Uterus (tissue), 4 donors: Measurements from ENCODE around the gene ZC2HC1B. TPM values are rescaled to one million over a fixed set of nuclear protein-coding genes. Genes with fewer than 3 reads are reported as not detected.
A peak's percentile ranks its signal among the peaks of the same experiment; 100 is the strongest.

Experiments
- DNase-seq, 2 donors: peaks; one replicate each; pipeline ENCODE4 v3.0.0-alpha.2; 2019 to 2020
- H3K27ac ChIP-seq, 2 donors: fragments of 200-600 bp; sonication (generic); 1 replicate in 1 of 2; 2 replicates in 1 of 2; pipeline ENCODE4 v1.5.1; 2016 to 2018
- H3K27me3 ChIP-seq, 2 donors: fragments of 200-600 bp; sonication (generic); one replicate each; pipeline ENCODE4 v1.5.1; 2018 to 2019; ENCODE audit warnings: control low read depth in 1 of 2
- H3K36me3 ChIP-seq, 2 donors: fragments of 200-600 bp; sonication (generic); one replicate each; pipeline ENCODE4 v1.5.1; 2019; ENCODE audit warnings: control low read depth in 1 of 2
- H3K4me1 ChIP-seq, 2 donors: fragments of 200-600 bp; sonication (generic); one replicate each; pipeline ENCODE4 v1.5.1; 2018 to 2019; ENCODE audit warnings: control low read depth in 1 of 2
- H3K4me3 ChIP-seq, 2 donors: fragments of 200-600 bp; sonication (generic); 1 replicate in 1 of 2; 2 replicates in 1 of 2; pipeline ENCODE4 v1.5.1; 2018 to 2019; ENCODE audit warnings: mild to moderate bottlenecking in 1 of 2
- H3K9me3 ChIP-seq, 2 donors: fragments of 200-600 bp; sonication (generic); one replicate each; pipeline ENCODE4 v1.5.1; 2019; ENCODE audit warnings: control low read depth in 1 of 2
- CTCF ChIP-seq, 4 experiments: fragments of 200-600 bp in 2 of 4; fragments of 450-650 bp in 2 of 4; sonication (generic) in 2 of 4; IDR thresholded peaks; one replicate each; pipeline ENCODE4 v1.5.1; 2016 to 2019; ENCODE audit warnings: antibody characterized with exemption in 4 of 4, mild to moderate bottlenecking in 2 of 4, moderate library complexity in 1 of 4
- POLR2A ChIP-seq, 2 donors: fragments of 450-650 bp; IDR thresholded peaks; one replicate each; pipeline ENCODE4 v1.6.1; 2016; ENCODE audit warnings: antibody characterized with exemption in 2 of 2, mild to moderate bottlenecking in 1 of 2, moderate library complexity in 1 of 2
- intact Hi-C: fragments of 100-400 bp; cut with DNase I; formaldehyde crosslinking; loops from one replicate; pipeline ENCODE4 v1.15.1; 2023; ENCODE audit warnings: low total_unique reads
- total RNA-seq, 4 donors: library from RNA; depleted of rRNA in 3 of 4; stranded (reverse); fragments of >200 nt in 3 of 4; gene quantifications; one replicate each; pipeline versions ENCODE4 v1.1.0 to v1.2.4, GENCODE V29; 2014 to 2023
- donor health status: DM: yes; HTN: yes; CAD: no.

ZC2HC1B gene
- total RNA-seq, 4 donors from 2014 or later = 0.35 TPM; not detected in 3

GRCh38 chr6:143958839-143959399, 94.6 kb downstream of the ZC2HC1B start:
- intact Hi-C loops = no loop called here
- H3K36me3 ChIP-seq = no peaks in the 10 kb centered on the region
- H3K9me3 ChIP-seq = no peaks in the 10 kb centered on the region
- H3K4me1 ChIP-seq = no peaks in the 10 kb centered on the region
- H3K27ac ChIP-seq = no peak overlapping the region
- no peaks in the 10 kb centered on the region for H3K27me3 ChIP-seq
- no peak for DNase-seq
- H3K4me3 ChIP-seq = no peak overlapping the region
- TF ChIP-seq CTCF (IDR thresholded peaks at IDR 0.05) = no peak
- no peak for TF ChIP-seq POLR2A (IDR thresholded peaks at IDR 0.05)

GRCh38 chr6:143959927-143960326, 95.7 kb downstream of the ZC2HC1B start:
- H3K4me1 ChIP-seq = no peaks in the 10 kb centered on the region
- DNase-seq = no peak
- no peaks in the 10 kb centered on the region for H3K36me3 ChIP-seq
- no peaks in the 10 kb centered on the region for H3K9me3 ChIP-seq
- H3K4me3 ChIP-seq = no peak overlapping the region
- TF ChIP-seq POLR2A (IDR thresholded peaks at IDR 0.05) (no peak), CTCF (IDR thresholded peaks at IDR 0.05) (no peak)
- intact Hi-C loops = no loop called here
- no peaks in the 10 kb centered on the region for H3K27me3 ChIP-seq
- H3K27ac ChIP-seq = no peak overlapping the region

- Histone ChIP-seq H3K36me3 (no peaks in the 10 kb centered on the region), H3K9me3 (no peaks in the 10 kb centered on the region), H3K4me3 (no peak overlapping the region), H3K27ac (no peak overlapping the region), H3K27me3 (no peaks in the 10 kb centered on the region), H3K4me1 (no peaks in the 10 kb centered on the region)
- intact Hi-C loops = no loop called here
- no peak for TF ChIP-seq CTCF (IDR thresholded peaks at IDR 0.05)
- no peak for TF ChIP-seq POLR2A (IDR thresholded peaks at IDR 0.05)
- no peak for DNase-seq
These were observed 96.8 kb downstream of the ZC2HC1B start for GRCh38 chr6:143961066-143961465.

GRCh38 chr6:143961886-143962878, 97.9 kb downstream of the ZC2HC1B start:
- DNase-seq = peak; percentile 33 to 34
- intact Hi-C loops = no loop called here
- Histone ChIP-seq H3K27me3 (no peaks in the 10 kb centered on the region), H3K4me3 (no peak overlapping the region), H3K36me3 (no peaks in the 10 kb centered on the region), H3K27ac (peak overlapping the region; percentile 31 to 36), H3K9me3 (no peaks in the 10 kb centered on the region), H3K4me1 (no peaks in the 10 kb centered on the region)
- TF ChIP-seq CTCF (IDR thresholded peaks at IDR 0.05) (peak; percentile 21 to 49 (median 41)), POLR2A (IDR thresholded peaks at IDR 0.05) (no peak)
